Retina (tissue), 1 donor: ENCODE measurements around the gene A2ML1.
"Not testable (repeated sequence)": the region's sequence is repeated elsewhere in the genome, so short reads cannot be mapped to it uniquely, and the experiment has no call there.

ENCODE experiments used
- DNase-seq: peaks from one replicate; pipeline ENCODE4 v3.0.0-alpha.2; 2016

A2ML1 gene

GRCh38 chr12:8860165-8860961, 37.9 kb downstream of the A2ML1 start:
- DNase-seq, result peak; percentile 3

- DNase-seq, result no peak
Observed at GRCh38 chr12:8866429-8866828, 44.0 kb downstream of the A2ML1 start.

- DNase-seq, result no peak
Observed at GRCh38 chr12:8867009-8867408, 44.6 kb downstream of the A2ML1 start.

GRCh38 chr12:8867786-8868185, 45.4 kb downstream of the A2ML1 start:
- no peak for DNase-seq

GRCh38 chr12:8870586-8870985, 48.2 kb downstream of the A2ML1 start:
- no peak for DNase-seq

GRCh38 chr12:8871068-8871467, 48.6 kb downstream of the A2ML1 start:
- no peak for DNase-seq

GRCh38 chr12:8876887-8877286, 54.5 kb downstream of the A2ML1 start:
- no peak for DNase-seq

GRCh38 chr12:8886502-8887284, 64.3 kb downstream of the A2ML1 start:
- no peak for DNase-seq

- DNase-seq, result no peak
Observed at GRCh38 chr12:8887285-8887715, 64.9 kb downstream of the A2ML1 start.

- DNase-seq, result peak; percentile 81
Observed at GRCh38 chr12:8890313-8891085, 68.1 kb downstream of the A2ML1 start.

GRCh38 chr12:8891976-8892375, 69.6 kb downstream of the A2ML1 start:
- DNase-seq, result no peak

GRCh38 chr12:8894378-8894777, 72.0 kb downstream of the A2ML1 start:
- DNase-seq, result no peak

GRCh38 chr12:8894986-8895385, 72.6 kb downstream of the A2ML1 start:
- DNase-seq, result no peak

- no peak for DNase-seq
Observed at GRCh38 chr12:8897081-8897480, 74.7 kb downstream of the A2ML1 start.

- no peak for DNase-seq
Observed at GRCh38 chr12:8899830-8900229, 77.4 kb downstream of the A2ML1 start.

- not testable (repeated sequence) for DNase-seq
Observed at GRCh38 chr12:8902703-8903102, 80.3 kb downstream of the A2ML1 start.

GRCh38 chr12:8903646-8904045, 81.2 kb downstream of the A2ML1 start:
- DNase-seq, result no peak

- DNase-seq, result no peak
Observed at GRCh38 chr12:8904665-8905064, 82.2 kb downstream of the A2ML1 start.

GRCh38 chr12:8905546-8905945, 83.1 kb downstream of the A2ML1 start:
- no peak for DNase-seq

GRCh38 chr12:8906266-8907180, 84.1 kb downstream of the A2ML1 start:
- DNase-seq, result no peak

GRCh38 chr12:8907513-8907912, 85.1 kb downstream of the A2ML1 start:
- DNase-seq, result no peak

GRCh38 chr12:8909752-8910151, 87.3 kb downstream of the A2ML1 start:
- DNase-seq, result no peak
